Measurements from ENCODE around the gene TEDC2. TPM values are rescaled to one million over a fixed set of nuclear protein-coding genes. Genes with fewer than 3 reads are reported as not detected.
"Not testable (repeated sequence)": the region's sequence is repeated elsewhere in the genome, so short reads cannot be mapped to it uniquely, and the experiment has no call there.

Gene TEDC2
- total and polyA plus RNA-seq, 9 of the 15 experiments (the other 6 are each of a cell fraction or from before 2014, with no cell fraction given) = 0.75 to 57.0 (median 17.6) TPM

- DNase-seq (ENCODE audit: extremely low read depth in 1 of 4, low spot score in 3 of 4) = no peak
- ChIA-PET POLR2A (interaction anchor here (0.9 to 1.0 kb wide), 2 partner anchors 23 to 173 kb away, joined by 3 read pairs; no protein-coding TSS in a partner anchor), CTCF (ENCODE audit: low intra/inter-chr PET ratio) (no interaction called here)
- H3K4me3 ChIP-seq = no peak overlapping the region
- H3K27ac ChIP-seq (ENCODE audit: extremely low read depth, low read depth, low read length) = no peak overlapping the region
- H2AFZ ChIP-seq (ENCODE audit: low read depth, low read length) = no peak overlapping the region
- H4K20me1 ChIP-seq (replicated peaks; ENCODE audit: control insufficient read depth, insufficient read depth, low read length) = peaks cover 3% of the 10 kb centered on the region; the same call in 1 of the 2 replicates
- H3K9me1 ChIP-seq (ENCODE audit: control insufficient read depth, insufficient read depth, low read length) = no peaks in the 10 kb centered on the region
- ATAC-seq = no peak
- 87% methylated on average over 8 of the region's 8 CpGs for WGBS (ENCODE audit: insufficient coverage, low coverage, missing lambda C conversion rate)
- no peak for FAIRE-seq
- H3K9me3 ChIP-seq (replicated peaks; ENCODE audit: control insufficient read depth, insufficient read depth, low read depth, low read length) = no peaks in the 10 kb centered on the region
- H3K9ac ChIP-seq (ENCODE audit: insufficient read depth in 1 of 2, low read depth in 2 of 2, low read length in 2 of 2) = peak overlapping the region in 1 of 2 experiments; percentile 77; a peak in 2 of 4 replicates
- TF ChIP-seq NFIX (CRISPR knock-in tag; IDR thresholded peaks at IDR 0.05; ENCODE audit: low read depth) = peak; percentile 33; the same call in 1 of the 2 replicates
- TF ChIP-seq SRSF1 (IDR thresholded peaks at IDR 0.05; ENCODE audit: low read depth, low read length) = no peak
- peak; percentile 93 for TF ChIP-seq NFIC (IDR thresholded peaks at IDR 0.05)
- no peak for TF ChIP-seq ARID2 (IDR thresholded peaks at IDR 0.05)
- no peak for TF ChIP-seq BRD9 (IDR thresholded peaks at IDR 0.05; ENCODE audit: low read depth, partially characterized antibody)
- no peaks in the 10 kb centered on the region for H3K27me3 ChIP-seq (ENCODE audit: control insufficient read depth in 2 of 2, insufficient read depth in 2 of 2, low read length in 2 of 2)
- intact Hi-C loops (cut with micrococcal nuclease) = no loop called here
- H3K4me1 ChIP-seq (replicated peaks in 1 of 2; ENCODE audit: control insufficient read depth in 2 of 2, insufficient read depth in 2 of 2, low read length in 2 of 2) = peaks cover 54 to 93% of the 10 kb centered on the region in 2 experiments
- no TSS peak for BruUV-seq (replicated peaks)
- H3K4me2 ChIP-seq (ENCODE audit: insufficient read depth, low read length) = peak overlapping the region; percentile 7; the same call in 1 of the 2 replicates
- H3K79me2 ChIP-seq (ENCODE audit: control insufficient read depth, insufficient read depth, low read length) = peaks cover 89% of the 10 kb centered on the region
- H3K36me3 ChIP-seq (ENCODE audit: control insufficient read depth, insufficient read depth, low read length) = peaks cover 22% of the 10 kb centered on the region; the same call in 2 of the 3 replicates
- in situ Hi-C loops (cut with MboI) = no loop called here
These were observed 18.4 kb downstream of the TEDC2 start for GRCh38 chr16:2478279-2478678.

- intact Hi-C loops (cut with micrococcal nuclease); H3K4me2 ChIP-seq (ENCODE audit: insufficient read depth, low read length); H3K4me3 ChIP-seq; BruUV-seq (replicated peaks); H3K9me1 ChIP-seq (ENCODE audit: control insufficient read depth, insufficient read depth, low read length); in situ Hi-C loops (cut with MboI); ATAC-seq; H3K9me3 ChIP-seq (replicated peaks; ENCODE audit: control insufficient read depth, insufficient read depth, low read depth, low read length); DNase-seq (ENCODE audit: extremely low read depth in 1 of 4, low spot score in 3 of 4); FAIRE-seq; H3K27ac ChIP-seq (ENCODE audit: extremely low read depth, low read depth, low read length); CTCF ChIA-PET (ENCODE audit: low intra/inter-chr PET ratio); H3K27me3 ChIP-seq (ENCODE audit: control insufficient read depth in 2 of 2, insufficient read depth in 2 of 2, low read length in 2 of 2); H2AFZ ChIP-seq (ENCODE audit: low read depth, low read length); H4K20me1 ChIP-seq (replicated peaks; ENCODE audit: control insufficient read depth, insufficient read depth, low read length): not testable (repeated sequence)
- peak overlapping the region in 1 of 2 experiments; percentile 81; a peak in 1 of 4 replicates for H3K9ac ChIP-seq (ENCODE audit: insufficient read depth in 1 of 2, low read depth in 2 of 2, low read length in 2 of 2)
- H3K36me3 ChIP-seq (ENCODE audit: control insufficient read depth, insufficient read depth, low read length) = peaks cover 25% of the 10 kb centered on the region; the same call in 2 of the 3 replicates
- TF ChIP-seq, protein P1, sequence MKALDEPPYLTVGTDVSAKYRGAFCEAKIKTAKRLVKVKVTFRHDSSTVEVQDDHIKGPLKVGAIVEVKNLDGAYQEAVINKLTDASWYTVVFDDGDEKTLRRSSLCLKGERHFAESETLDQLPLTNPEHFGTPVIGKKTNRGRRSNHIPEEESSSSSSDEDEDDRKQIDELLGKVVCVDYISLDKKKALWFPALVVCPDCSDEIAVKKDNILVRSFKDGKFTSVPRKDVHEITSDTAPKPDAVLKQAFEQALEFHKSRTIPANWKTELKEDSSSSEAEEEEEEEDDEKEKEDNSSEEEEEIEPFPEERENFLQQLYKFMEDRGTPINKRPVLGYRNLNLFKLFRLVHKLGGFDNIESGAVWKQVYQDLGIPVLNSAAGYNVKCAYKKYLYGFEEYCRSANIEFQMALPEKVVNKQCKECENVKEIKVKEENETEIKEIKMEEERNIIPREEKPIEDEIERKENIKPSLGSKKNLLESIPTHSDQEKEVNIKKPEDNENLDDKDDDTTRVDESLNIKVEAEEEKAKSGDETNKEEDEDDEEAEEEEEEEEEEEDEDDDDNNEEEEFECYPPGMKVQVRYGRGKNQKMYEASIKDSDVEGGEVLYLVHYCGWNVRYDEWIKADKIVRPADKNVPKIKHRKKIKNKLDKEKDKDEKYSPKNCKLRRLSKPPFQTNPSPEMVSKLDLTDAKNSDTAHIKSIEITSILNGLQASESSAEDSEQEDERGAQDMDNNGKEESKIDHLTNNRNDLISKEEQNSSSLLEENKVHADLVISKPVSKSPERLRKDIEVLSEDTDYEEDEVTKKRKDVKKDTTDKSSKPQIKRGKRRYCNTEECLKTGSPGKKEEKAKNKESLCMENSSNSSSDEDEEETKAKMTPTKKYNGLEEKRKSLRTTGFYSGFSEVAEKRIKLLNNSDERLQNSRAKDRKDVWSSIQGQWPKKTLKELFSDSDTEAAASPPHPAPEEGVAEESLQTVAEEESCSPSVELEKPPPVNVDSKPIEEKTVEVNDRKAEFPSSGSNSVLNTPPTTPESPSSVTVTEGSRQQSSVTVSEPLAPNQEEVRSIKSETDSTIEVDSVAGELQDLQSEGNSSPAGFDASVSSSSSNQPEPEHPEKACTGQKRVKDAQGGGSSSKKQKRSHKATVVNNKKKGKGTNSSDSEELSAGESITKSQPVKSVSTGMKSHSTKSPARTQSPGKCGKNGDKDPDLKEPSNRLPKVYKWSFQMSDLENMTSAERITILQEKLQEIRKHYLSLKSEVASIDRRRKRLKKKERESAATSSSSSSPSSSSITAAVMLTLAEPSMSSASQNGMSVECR (CRISPR knock-in tag; IDR thresholded peaks at IDR 0.05) = peak; percentile 10; the same call in 1 of the 2 replicates
- TF ChIP-seq, protein P2, sequence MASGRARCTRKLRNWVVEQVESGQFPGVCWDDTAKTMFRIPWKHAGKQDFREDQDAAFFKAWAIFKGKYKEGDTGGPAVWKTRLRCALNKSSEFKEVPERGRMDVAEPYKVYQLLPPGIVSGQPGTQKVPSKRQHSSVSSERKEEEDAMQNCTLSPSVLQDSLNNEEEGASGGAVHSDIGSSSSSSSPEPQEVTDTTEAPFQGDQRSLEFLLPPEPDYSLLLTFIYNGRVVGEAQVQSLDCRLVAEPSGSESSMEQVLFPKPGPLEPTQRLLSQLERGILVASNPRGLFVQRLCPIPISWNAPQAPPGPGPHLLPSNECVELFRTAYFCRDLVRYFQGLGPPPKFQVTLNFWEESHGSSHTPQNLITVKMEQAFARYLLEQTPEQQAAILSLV (tag; IDR thresholded peaks at IDR 0.05) = 0 out of 2 replicates have a peak, but pooled peaks have one; percentile 4
- TF ChIP-seq ZNF121 (CRISPR knock-in tag; conservative IDR thresholded peaks at IDR 0.05) = peak; percentile 67
- POLR2A ChIA-PET = interaction anchor here (1.0 to 2.2 kb wide), 3 partner anchors 9 to 21 kb away, joined by 3 to 8 read pairs (median 4); no protein-coding TSS in a partner anchor
- 72% methylated on average over 9 of the region's 10 CpGs for WGBS (ENCODE audit: insufficient coverage, low coverage, missing lambda C conversion rate)
- peaks cover 67 to 95% of the 10 kb centered on the region in 2 experiments for H3K4me1 ChIP-seq (replicated peaks in 1 of 2; ENCODE audit: control insufficient read depth in 2 of 2, insufficient read depth in 2 of 2, low read length in 2 of 2)
- H3K79me2 ChIP-seq (ENCODE audit: control insufficient read depth, insufficient read depth, low read length) = peaks cover 95% of the 10 kb centered on the region
These were observed 20.1 kb downstream of the TEDC2 start for GRCh38 chr16:2479996-2480395.

All from K562 (cell line).